A549 treated with dexamethasone at 1 μM for 4 hours (cell line): Measurements from ENCODE around the gene CYSTM1. TPM values are rescaled to one million over a fixed set of nuclear protein-coding genes. Genes with fewer than 3 reads are reported as not detected.

Source experiments
- total RNA-seq: library from RNA; stranded (reverse); fragments of 200-300 nt; extraction: Qiagen RNA extraction; gene quantifications from 5 replicates; pipeline ENCODE4 v1.2.3, GENCODE V29; 2022

CYSTM1 gene
- total RNA-seq, result 136 to 252 TPM (median 141 TPM) in 5 replicates

GRCh38 chr5:140174465-140175366, at the start of gene CYSTM1:
Gene CYSTM1, plus strand, starts transcription at chr5:140175188. Its CDS starts 19,278 bp downstream, at chr5:140194466.

DNA sequence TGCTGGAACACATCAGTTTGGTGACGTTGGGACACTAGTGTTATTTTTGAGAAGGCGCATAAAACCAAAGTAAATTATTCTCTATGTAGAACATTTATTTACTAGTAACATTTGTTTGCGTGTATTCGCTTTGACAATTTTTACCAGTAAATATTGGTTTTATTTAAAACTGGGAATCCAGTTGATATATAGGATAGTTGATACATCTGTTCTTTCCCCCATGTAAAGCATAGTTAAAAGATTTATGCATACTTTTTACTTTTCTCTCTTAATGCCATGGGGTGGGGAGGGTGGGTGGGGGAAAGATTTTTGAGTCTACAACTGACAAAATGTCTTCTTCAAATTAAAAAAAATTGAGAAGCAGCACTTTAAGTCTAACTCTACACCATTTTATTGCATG, 49.4 kb upstream of the CYSTM1 start, which contains the start of gene IGIP:
Gene IGIP (plus strand): TSS at position 301 of the 400 bp plus-strand sequence. CDS start 2,540 bp downstream, outside the sequence.

Other genes with a start within 250 kb of the CYSTM1 start
- gene NRG2, start 131.9 kb upstream of the CYSTM1 start, total RNA-seq, result 1.8 to 2.4 TPM (median 2.0 TPM) in 5 replicates
- 3.9 to 6.2 TPM (median 5.3 TPM) in 5 replicates for gene PURA, start 61.1 kb upstream of the CYSTM1 start, total RNA-seq
- gene IGIP, start 49.3 kb upstream of the CYSTM1 start, total RNA-seq, result 0.60 to 1.1 TPM (median 0.85 TPM) in 5 replicates
- 86.3 to 143 TPM (median 88.9 TPM) in 5 replicates for gene PFDN1, start 127.9 kb downstream of the CYSTM1 start, total RNA-seq
- 5.5 to 6.7 TPM (median 5.7 TPM) in 5 replicates for gene HBEGF, start 171.4 kb downstream of the CYSTM1 start, total RNA-seq
- gene SLC4A9, start 185.0 kb downstream of the CYSTM1 start, total RNA-seq, result 0.04 TPM in 1 of 5 replicates, not detected in the others
- gene ANKHD1, start 226.6 kb downstream of the CYSTM1 start, total RNA-seq, result 40.4 to 60.3 TPM (median 54.5 TPM) in 5 replicates